Spleen (tissue), 7 donors: ENCODE data around the gene KRT85.

Source experiments
- POLR2AphosphoS5 ChIP-seq, 3 donors: sonication (generic); formaldehyde crosslinking; IDR thresholded peaks; one replicate each; pipeline ENCODE4 v1.5.1; 2017; ENCODE audit warnings: antibody characterized with exemption in 3 of 3
- TF ChIP-seq, protein P1 (sequence below), 11 experiments: fragments of 200-600 bp in 7 of 11; fragments of 450-650 bp in 4 of 11; sonication (generic) in 4 of 11; IDR thresholded peaks in 8 of 11; conservative IDR thresholded peaks in 3 of 11; 1 replicate in 7 of 11; 2 replicates in 4 of 11; pipeline versions ENCODE4 v1.4.0 to v1.8.0; 2016 to 2021; ENCODE audit warnings: antibody characterized with exemption in 11 of 11, inconsistent platforms in 4 of 11, mild to moderate bottlenecking in 1 of 11
- donor health status: DM: no; HTN: no; CAD: no; lungs with moderate emphysema.
- donor health status: DM: no; HTN: no; CAD: no.
- donor health status: DM: no; HTN: no; CAD: no.

DNA sequence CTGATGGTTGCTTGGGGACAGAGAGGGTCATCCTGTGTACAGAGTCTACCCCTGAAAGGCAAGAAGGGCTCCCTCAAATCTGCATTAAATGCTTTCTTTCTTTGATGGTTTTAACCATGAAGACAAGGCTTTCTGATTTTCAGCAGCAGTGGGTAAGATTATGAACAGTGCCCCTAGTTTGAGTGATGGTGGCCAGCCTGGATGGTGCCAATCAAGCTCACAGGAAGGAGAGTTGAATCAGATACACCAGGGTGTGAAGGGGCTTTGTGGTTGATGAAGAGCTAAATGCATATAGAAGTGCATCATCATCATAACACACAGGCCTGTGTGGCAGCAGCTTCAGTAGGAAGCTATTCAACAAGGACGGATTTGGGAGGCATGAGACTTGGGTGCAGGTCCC is 5.7 kb downstream of the KRT85 start:
- TF ChIP-seq, protein P1, sequence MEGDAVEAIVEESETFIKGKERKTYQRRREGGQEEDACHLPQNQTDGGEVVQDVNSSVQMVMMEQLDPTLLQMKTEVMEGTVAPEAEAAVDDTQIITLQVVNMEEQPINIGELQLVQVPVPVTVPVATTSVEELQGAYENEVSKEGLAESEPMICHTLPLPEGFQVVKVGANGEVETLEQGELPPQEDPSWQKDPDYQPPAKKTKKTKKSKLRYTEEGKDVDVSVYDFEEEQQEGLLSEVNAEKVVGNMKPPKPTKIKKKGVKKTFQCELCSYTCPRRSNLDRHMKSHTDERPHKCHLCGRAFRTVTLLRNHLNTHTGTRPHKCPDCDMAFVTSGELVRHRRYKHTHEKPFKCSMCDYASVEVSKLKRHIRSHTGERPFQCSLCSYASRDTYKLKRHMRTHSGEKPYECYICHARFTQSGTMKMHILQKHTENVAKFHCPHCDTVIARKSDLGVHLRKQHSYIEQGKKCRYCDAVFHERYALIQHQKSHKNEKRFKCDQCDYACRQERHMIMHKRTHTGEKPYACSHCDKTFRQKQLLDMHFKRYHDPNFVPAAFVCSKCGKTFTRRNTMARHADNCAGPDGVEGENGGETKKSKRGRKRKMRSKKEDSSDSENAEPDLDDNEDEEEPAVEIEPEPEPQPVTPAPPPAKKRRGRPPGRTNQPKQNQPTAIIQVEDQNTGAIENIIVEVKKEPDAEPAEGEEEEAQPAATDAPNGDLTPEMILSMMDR (IDR thresholded peaks at IDR 0.05 in 8 of 11, conservative IDR thresholded peaks at IDR 0.05 in 3 of 11): no peak
- TF ChIP-seq POLR2AphosphoS5 (IDR thresholded peaks at IDR 0.05): no peak
